ENCODE data around the gene PITPNM1.

- TF ChIP-seq CTCF (conservative IDR thresholded peaks at IDR 0.05) (no peak), ZFX (IDR thresholded peaks at IDR 0.05) (no peak)
These were observed 13.0 kb downstream of the PITPNM1 start for GRCh38 chr11:67492069-67492727.
